A673 (cell line): ENCODE results near the gene CAPN9.

ENCODE experiments used
- CTCF ChIP-seq: fragments of 300-800, 200-600 bp; sonication (generic); conservative IDR thresholded peaks from 2 replicates; pipeline ENCODE4 v1.5.1; 2017; ENCODE audit warnings: low read depth, mild to moderate bottlenecking, antibody characterized with exemption, low read length, moderate library complexity, mixed read lengths
- EZH2 ChIP-seq: fragments of 200-600 bp; sonication (generic); IDR thresholded peaks from 2 replicates; pipeline ENCODE4 v1.6.1; 2017; ENCODE audit warnings: borderline replicate concordance, low read depth, mild to moderate bottlenecking, mixed read lengths, antibody characterized with exemption, low read length; ENCODE audit not compliant: poor library complexity, severe bottlenecking

DNA sequence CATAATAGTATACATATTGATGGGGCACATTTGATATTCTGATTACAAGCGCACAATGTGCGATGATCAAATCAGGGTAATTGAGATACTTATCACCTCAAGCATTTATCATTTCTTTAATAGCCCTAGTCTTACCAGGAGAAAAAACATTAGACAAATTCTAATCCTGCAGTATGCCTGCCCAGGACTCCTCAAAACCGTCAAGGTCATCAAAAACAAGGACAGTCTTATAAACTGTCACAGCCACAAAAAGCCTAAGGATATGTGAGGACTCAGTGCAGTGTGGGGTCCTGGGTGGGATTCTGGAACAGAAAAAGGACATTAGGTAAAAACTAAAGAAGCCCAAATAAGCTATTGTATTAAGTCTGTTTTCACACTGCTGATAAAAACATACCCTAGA lies 19.1 kb downstream of the CAPN9 start:
- TF ChIP-seq CTCF (no peak), EZH2 (no peak)
